ENCODE results near the gene SLC8A1.

SLC8A1 gene

DNA sequence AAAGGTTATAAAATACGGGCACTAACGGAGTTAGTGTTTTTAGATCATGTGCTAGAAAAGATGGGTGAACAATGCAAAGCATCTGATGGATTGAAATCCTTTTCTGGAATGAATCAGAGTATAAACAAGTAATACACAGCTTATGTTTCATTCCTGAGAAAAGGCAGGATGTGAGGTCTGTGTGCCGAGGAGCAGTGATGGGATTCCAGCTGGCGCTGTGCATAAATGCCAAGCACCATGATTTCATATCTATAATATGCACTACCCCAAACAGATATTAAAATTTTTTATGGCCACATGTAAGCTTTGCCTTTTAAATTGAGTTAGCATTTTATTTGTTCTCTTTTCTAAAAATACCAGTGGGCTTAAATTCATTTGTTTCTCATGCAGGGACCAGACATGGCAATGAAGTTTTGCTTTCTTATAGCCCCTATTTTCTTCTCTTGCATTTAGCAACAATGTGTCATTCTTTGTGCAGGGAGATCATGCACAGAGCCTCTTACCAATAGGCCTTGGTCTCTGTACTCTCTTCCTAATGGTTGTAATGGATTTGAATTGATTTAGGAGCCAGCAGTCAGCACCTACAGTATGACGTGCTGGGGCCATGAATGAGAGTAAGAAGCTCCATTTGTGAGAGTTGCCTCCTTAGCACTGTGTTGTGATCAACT, 323.9 kb downstream of the SLC8A1 start:
- no peak for DNase-seq

DNA sequence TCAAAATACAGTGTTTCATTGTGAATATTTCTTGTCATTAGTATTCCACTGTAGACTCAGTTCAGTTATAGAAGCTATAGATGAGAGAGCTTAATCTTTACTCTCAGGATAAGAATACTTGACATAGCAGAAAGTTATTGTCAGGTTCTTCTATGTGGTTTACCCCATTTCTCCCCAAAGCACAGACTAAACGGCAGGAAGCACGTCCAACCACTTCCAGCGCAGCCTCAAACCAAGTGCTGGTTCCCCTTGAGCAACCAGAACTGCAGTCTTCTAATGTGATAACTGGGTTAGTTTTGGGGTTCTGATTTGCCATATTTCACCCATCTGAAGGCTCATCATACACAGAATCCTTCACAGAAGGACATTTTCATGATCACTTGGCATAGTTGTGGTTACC, 324.7 kb downstream of the SLC8A1 start:
- DNase-seq, result no peak

- DNase-seq, result no peak
Measured at GRCh38 chr2:40126006-40126405, 325.9 kb downstream of the SLC8A1 start.

DNA sequence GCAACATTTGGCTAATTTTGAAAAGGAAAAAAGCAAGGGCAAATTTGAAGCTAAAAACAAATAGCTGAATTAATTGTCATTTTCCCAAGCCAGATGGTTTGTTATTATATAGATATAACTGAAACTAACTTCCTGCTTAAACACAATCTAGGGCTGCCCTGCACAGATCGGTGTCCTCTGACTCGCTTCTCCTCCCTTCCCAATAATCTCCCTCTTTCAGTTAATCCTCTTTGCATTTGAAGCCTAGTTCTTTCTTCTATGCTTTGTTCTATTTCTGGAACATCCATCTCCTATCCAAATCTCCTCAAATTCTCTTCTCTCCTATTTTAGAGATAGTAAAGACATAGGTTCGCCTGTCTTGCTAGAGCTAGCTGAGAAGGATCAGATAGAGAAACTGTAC, 328.1 kb downstream of the SLC8A1 start:
- DNase-seq, result no peak

GRCh38 chr2:40123326-40123725, 328.6 kb downstream of the SLC8A1 start:
- no peak for DNase-seq

DNA sequence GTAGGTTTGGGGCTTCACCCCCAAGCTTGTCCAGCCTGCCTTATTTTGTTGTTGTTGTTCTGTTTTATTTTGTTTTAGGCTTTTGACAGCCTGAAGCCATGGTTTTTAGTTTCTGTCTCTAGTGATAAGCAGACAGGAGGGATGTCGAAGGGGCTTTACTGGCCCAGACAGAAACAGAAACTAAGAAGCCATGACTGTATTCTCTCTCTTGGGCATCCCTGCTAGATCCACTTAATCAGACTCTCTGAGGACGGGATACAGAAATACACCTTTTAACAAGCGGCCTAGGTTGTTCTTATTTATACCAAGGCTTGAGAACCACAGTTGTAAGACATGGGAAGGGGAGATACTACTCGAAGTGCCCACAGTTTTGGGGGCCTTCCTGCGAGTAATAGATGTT, 330.9 kb downstream of the SLC8A1 start:
- DNase-seq, result no peak

GRCh38 chr2:40120026-40120425, 331.9 kb downstream of the SLC8A1 start:
- no peak for DNase-seq

- no peak for DNase-seq
Measured at GRCh38 chr2:40118622-40119021, 333.3 kb downstream of the SLC8A1 start.

- no peak for DNase-seq
Measured at GRCh38 chr2:40115894-40116293, 336.0 kb downstream of the SLC8A1 start.

GRCh38 chr2:40115348-40115747, 336.5 kb downstream of the SLC8A1 start:
- no peak for DNase-seq

DNA sequence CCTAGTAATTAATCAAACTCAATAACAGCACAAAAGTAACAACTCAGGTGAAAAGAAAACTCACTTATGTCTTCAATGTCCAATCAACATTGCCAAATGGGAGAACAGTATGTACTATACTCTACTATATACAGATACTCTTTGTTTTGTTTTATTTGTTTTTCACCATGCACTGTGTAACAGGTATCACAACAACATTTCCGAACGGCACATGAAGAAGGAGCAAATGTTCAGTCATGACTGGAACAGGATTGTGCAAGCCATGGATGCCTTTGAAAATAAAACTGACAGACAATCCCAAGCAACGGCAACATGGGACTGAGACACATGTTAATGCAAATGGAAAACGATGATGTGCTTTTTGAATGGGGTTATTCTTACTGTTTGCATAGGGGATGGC, 337.9 kb downstream of the SLC8A1 start:
- DNase-seq, result no peak

- DNase-seq, result no peak
Measured at GRCh38 chr2:40113272-40113968, 338.5 kb downstream of the SLC8A1 start.

- no peak for DNase-seq
Measured at GRCh38 chr2:40109381-40109780, 342.5 kb downstream of the SLC8A1 start.

GRCh38 chr2:40108851-40109250, 343.0 kb downstream of the SLC8A1 start:
- DNase-seq, result no peak

- no peak for DNase-seq
Measured at GRCh38 chr2:40106061-40106460, 345.8 kb downstream of the SLC8A1 start.

- no peak for DNase-seq
Measured at GRCh38 chr2:40105593-40105992, 346.3 kb downstream of the SLC8A1 start.

- DNase-seq, result no peak
Measured at GRCh38 chr2:40103590-40103989, 348.3 kb downstream of the SLC8A1 start.

DNA sequence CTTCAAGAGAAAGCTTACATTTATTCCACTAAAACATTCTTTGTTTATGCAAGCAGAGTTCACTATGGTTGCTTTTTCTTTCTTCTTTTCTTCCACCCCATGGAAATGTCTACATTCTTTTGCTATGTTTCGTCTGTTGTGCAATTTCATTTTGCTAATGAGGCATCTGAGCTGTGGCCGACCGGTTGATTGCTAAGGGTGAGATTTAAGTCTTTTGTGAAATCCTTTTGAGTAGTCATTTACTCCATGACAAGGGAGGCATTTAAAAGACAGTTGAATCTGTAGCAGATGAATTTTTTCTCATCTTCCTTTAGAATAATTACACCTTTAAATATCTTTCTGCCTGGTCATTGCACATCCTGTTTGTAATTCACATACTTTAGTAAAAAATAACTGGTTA, 348.7 kb downstream of the SLC8A1 start:
- no peak for DNase-seq

GRCh38 chr2:40102447-40102846, 349.4 kb downstream of the SLC8A1 start:
- DNase-seq, result no peak

DNA sequence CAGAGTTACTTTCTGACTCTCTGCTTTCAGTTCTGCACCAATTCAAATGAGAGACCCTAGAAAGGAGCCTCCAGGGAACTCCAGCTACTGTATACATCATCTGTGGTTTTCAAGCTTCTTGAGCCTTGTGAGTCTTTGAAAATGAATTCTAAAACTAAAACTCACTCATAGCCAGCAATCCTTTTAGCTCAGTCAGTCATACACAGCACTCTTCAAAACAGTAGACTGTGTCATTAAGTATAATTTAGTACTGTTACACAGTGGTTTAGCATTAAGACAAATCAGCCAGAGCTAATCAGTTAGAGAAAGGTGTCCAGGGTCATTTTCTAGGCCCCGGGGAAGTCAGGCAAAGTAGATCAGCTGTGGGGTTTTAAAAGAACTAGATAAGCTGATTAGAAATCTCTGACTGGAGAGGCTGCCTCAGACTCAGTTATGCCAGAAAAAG, 350.7 kb downstream of the SLC8A1 start:
- DNase-seq, result no peak

GRCh38 chr2:40100676-40101075, 351.2 kb downstream of the SLC8A1 start:
- no peak for DNase-seq

- no peak for DNase-seq
Measured at GRCh38 chr2:40098786-40099470, 353.0 kb downstream of the SLC8A1 start.

GRCh38 chr2:40097691-40098385, 354.1 kb downstream of the SLC8A1 start:
- DNase-seq, result no peak

GRCh38 chr2:40096360-40096759, 355.5 kb downstream of the SLC8A1 start:
- DNase-seq, result no peak

Data from CD4-positive, alpha-beta T cell treated with Interleukin-21 for 1 hour (primary cell).